Liver (tissue), 9 donors: ENCODE data around the gene ATOH8. TPM values are rescaled to one million over a fixed set of nuclear protein-coding genes. Genes with fewer than 3 reads are reported as not detected.
A peak's percentile ranks its signal among the peaks of the same experiment; 100 is the strongest.

ENCODE experiments used
- DNase-seq: peaks from one replicate; pipeline ENCODE4 v3.0.0-alpha.2; 2017; ENCODE audit warnings: low spot score
- H3K27ac ChIP-seq, 2 donors: one replicate each; pipeline ENCODE4 v1.7.0; 2013; ENCODE audit warnings: inconsistent platforms in 2 of 2, low read length in 2 of 2, control low read depth in 1 of 2, low read depth in 1 of 2, mild to moderate bottlenecking in 1 of 2
- H3K27me3 ChIP-seq, 4 donors: one replicate each; pipeline versions ENCODE4 v1.6.1 to v1.7.0; 2013; ENCODE audit warnings: low read length in 3 of 4, inconsistent platforms in 1 of 4, mild to moderate bottlenecking in 1 of 4, moderate library complexity in 1 of 4; ENCODE audit not compliant: control insufficient read depth in 4 of 4, insufficient read depth in 4 of 4
- H3K36me3 ChIP-seq, 4 donors: one replicate each; pipeline versions ENCODE4 v1.6.1 to v1.7.0; 2013; ENCODE audit warnings: low read length in 3 of 4, mild to moderate bottlenecking in 3 of 4, low read depth in 1 of 4, moderate library complexity in 1 of 4; ENCODE audit not compliant: control insufficient read depth in 4 of 4, insufficient read depth in 3 of 4
- H3K4me1 ChIP-seq, 4 donors: one replicate each; pipeline versions ENCODE4 v1.6.1 to v1.7.0; 2013; ENCODE audit warnings: low read length in 3 of 4, mild to moderate bottlenecking in 3 of 4, moderate library complexity in 1 of 4; ENCODE audit not compliant: control insufficient read depth in 4 of 4, insufficient read depth in 4 of 4
- H3K4me3 ChIP-seq, 3 donors: one replicate each; pipeline versions ENCODE4 v1.6.1 to v1.7.0; 2013; ENCODE audit warnings: low read length in 3 of 3, control low read depth in 1 of 3, low read depth in 1 of 3, mild to moderate bottlenecking in 1 of 3
- H3K9ac ChIP-seq, 2 donors: one replicate each; pipeline ENCODE4 v1.7.0; 2013; ENCODE audit warnings: low read length in 2 of 2, mild to moderate bottlenecking in 2 of 2, moderate library complexity in 2 of 2, control low read depth in 1 of 2, low read depth in 1 of 2
- H3K9me3 ChIP-seq, 4 donors: one replicate each; pipeline versions ENCODE4 v1.6.1 to v1.7.0; 2013; ENCODE audit warnings: low read length in 3 of 4; ENCODE audit not compliant: control insufficient read depth in 4 of 4
- EGR1 ChIP-seq, 2 donors: IDR thresholded peaks; 2 replicates each; pipeline ENCODE4 v1.6.1; 2016 to 2018; ENCODE audit warnings: antibody characterized with exemption in 2 of 2, low read depth in 2 of 2
- FOXA1 ChIP-seq: IDR thresholded peaks from 2 replicates; pipeline ENCODE4 v1.6.1; 2016; ENCODE audit warnings: antibody characterized with exemption
- FOXA2 ChIP-seq: IDR thresholded peaks from 2 replicates; pipeline ENCODE4 v1.6.1; 2016; ENCODE audit warnings: antibody characterized with exemption
- GABPA ChIP-seq, 2 donors: IDR thresholded peaks in 1 of 2; conservative IDR thresholded peaks in 1 of 2; 2 replicates each; pipeline ENCODE4 v1.6.1; 2016; ENCODE audit warnings: antibody characterized with exemption in 2 of 2, mild to moderate bottlenecking in 1 of 2, moderate library complexity in 1 of 2
- HNF4A ChIP-seq, 2 donors: conservative IDR thresholded peaks; 2 replicates each; pipeline ENCODE4 v1.6.1; 2016; ENCODE audit warnings: antibody characterized with exemption in 2 of 2, mild to moderate bottlenecking in 2 of 2
- HNF4G ChIP-seq: IDR thresholded peaks from 2 replicates; pipeline ENCODE4 v1.6.1; 2016; ENCODE audit warnings: antibody characterized with exemption
- JUND ChIP-seq, 2 donors: IDR thresholded peaks; 2 replicates each; pipeline ENCODE4 v1.6.1; 2016; ENCODE audit warnings: antibody characterized with exemption in 2 of 2
- NR2F2 ChIP-seq: IDR thresholded peaks from 2 replicates; pipeline ENCODE4 v1.6.1; 2016; ENCODE audit warnings: antibody characterized with exemption
- RAD21 ChIP-seq, 2 donors: IDR thresholded peaks; 2 replicates each; pipeline ENCODE4 v1.6.1; 2016; ENCODE audit warnings: antibody characterized with exemption in 2 of 2, mild to moderate bottlenecking in 2 of 2
- RXRA ChIP-seq, 2 donors: IDR thresholded peaks; 2 replicates each; pipeline ENCODE4 v1.6.1; 2017 to 2018; ENCODE audit warnings: antibody characterized with exemption in 2 of 2, mild to moderate bottlenecking in 1 of 2
- SP1 ChIP-seq: IDR thresholded peaks from 2 replicates; pipeline ENCODE4 v1.6.1; 2018; ENCODE audit warnings: antibody characterized with exemption, mild to moderate bottlenecking
- TAF1 ChIP-seq: conservative IDR thresholded peaks from 2 replicates; pipeline ENCODE4 v1.6.1; 2016; ENCODE audit warnings: antibody characterized with exemption, mild to moderate bottlenecking
- YY1 ChIP-seq: IDR thresholded peaks from 2 replicates; pipeline ENCODE4 v1.6.1; 2016; ENCODE audit warnings: antibody characterized with exemption, mild to moderate bottlenecking
- WGBS: extraction: QIAGEN DNeasy Blood & Tissue Kit; methylation state at CpG from one replicate; pipeline ENCODE4 v1.1.7; 2013; 5-methylcytosine and 5-hydroxymethylcytosine counted together
- polyA plus RNA-seq, 2 donors: library from polyadenylated mRNA; stranded (reverse) in 1 of 2; unstranded in 1 of 2; fragments of 200-250 nt in 1 of 2; fragments of >200 nt in 1 of 2; fragmentation: Nextera tagmentation in 1 of 2; extraction: Ambion mirVana in 1 of 2; gene quantifications; one replicate each; pipeline versions ENCODE4 v1.2.1 to v1.2.3, GENCODE V29; 2013 to 2015
- total RNA-seq, 2 donors: library from RNA; depleted of rRNA; stranded (reverse); fragments of >200 nt; gene quantifications; one replicate each; pipeline ENCODE4 v1.2.3, GENCODE V29; 2014
- TF ChIP-seq, protein P1 (sequence below): IDR thresholded peaks from 2 replicates; pipeline ENCODE4 v1.6.1; 2016; ENCODE audit warnings: antibody characterized with exemption
- TF ChIP-seq, protein P2 (sequence below): fragments of 150-350 bp; IDR thresholded peaks from 2 replicates; pipeline ENCODE4 v1.5.1; 2017; ENCODE audit warnings: improper control_type of control experiment, low read depth, low read length; ENCODE audit not compliant: missing input control
- TF ChIP-seq, protein P3 (sequence below): IDR thresholded peaks from 2 replicates; pipeline ENCODE4 v1.6.1; 2016; ENCODE audit warnings: antibody characterized with exemption, mild to moderate bottlenecking
- TF ChIP-seq, protein P4 (sequence below): IDR thresholded peaks from 2 replicates; pipeline ENCODE4 v1.6.1; 2016; ENCODE audit warnings: antibody characterized with exemption
- TF ChIP-seq, protein P5 (sequence below): IDR thresholded peaks from 2 replicates; pipeline ENCODE4 v1.6.1; 2016; ENCODE audit warnings: antibody characterized with exemption
- donor health status: healthy.
- donor health status: healthy.
- donor health status: healthy.
- donor health status: healthy.
- donor health status: healthy.

ATOH8 gene
- total and polyA plus RNA-seq, 4 donors: 0.33 to 37.7 (median 26.8) TPM

DNA sequence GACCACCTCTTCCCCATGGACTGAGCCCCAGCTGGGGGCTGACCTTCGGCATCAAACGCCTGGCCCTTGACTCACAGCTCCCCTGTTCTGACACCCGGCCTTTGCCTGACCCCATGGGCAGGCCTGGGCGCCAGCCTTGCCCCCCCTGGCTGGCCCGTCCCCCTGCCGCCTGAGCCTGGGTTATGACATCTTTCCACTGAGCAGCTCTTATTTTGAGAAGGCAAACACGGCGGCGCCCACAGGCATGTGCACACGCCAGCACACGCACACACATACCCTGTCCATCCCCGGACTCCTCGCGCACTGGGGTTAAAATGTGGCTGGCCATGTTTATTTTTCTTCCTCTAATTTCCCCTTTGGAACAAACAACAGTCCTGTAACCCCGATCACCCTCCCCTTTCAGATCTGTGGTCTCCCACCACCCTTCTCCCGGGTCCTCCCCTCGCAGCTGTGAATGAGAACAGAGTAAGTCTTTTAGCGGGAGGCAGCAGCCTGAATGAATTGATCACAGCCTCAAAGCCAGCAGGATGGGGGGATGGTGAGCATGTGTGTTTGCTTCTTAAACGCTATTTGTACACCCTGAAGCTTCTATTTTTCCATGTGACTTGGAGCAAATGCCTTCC, 11.8 kb upstream of the ATOH8 start:
- H3K9ac ChIP-seq: peak overlapping the region; percentile 39 to 97
- H3K4me3 ChIP-seq: no peak overlapping the region
- H3K9me3 ChIP-seq: no peaks in the 10 kb centered on the region
- peak overlapping the region; percentile 75 to 88 for H3K27ac ChIP-seq
- WGBS: 17% methylated on average over 19 of the region's 19 CpGs
- TF ChIP-seq YY1: peak; percentile 65
- peak; percentile 90 for TF ChIP-seq NR2F2
- peak; percentile 51 for TF ChIP-seq FOXA2
- no peak for TF ChIP-seq GABPA (IDR thresholded peaks at IDR 0.05 in 1 of 2, conservative IDR thresholded peaks at IDR 0.05 in 1 of 2)
- TF ChIP-seq, protein P1, sequence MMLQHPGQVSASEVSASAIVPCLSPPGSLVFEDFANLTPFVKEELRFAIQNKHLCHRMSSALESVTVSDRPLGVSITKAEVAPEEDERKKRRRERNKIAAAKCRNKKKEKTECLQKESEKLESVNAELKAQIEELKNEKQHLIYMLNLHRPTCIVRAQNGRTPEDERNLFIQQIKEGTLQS: no peak
- TF ChIP-seq SP1: peak; percentile 87
- peak; percentile 93 to 96 for TF ChIP-seq RXRA (IDR thresholded peaks at IDR 0.05)
- TF ChIP-seq TAF1: no peak
- TF ChIP-seq EGR1 (IDR thresholded peaks at IDR 0.05; ENCODE audit: low read depth in 2 of 2): peak in 1 of 2 donors; percentile 68
- TF ChIP-seq, protein P2, sequence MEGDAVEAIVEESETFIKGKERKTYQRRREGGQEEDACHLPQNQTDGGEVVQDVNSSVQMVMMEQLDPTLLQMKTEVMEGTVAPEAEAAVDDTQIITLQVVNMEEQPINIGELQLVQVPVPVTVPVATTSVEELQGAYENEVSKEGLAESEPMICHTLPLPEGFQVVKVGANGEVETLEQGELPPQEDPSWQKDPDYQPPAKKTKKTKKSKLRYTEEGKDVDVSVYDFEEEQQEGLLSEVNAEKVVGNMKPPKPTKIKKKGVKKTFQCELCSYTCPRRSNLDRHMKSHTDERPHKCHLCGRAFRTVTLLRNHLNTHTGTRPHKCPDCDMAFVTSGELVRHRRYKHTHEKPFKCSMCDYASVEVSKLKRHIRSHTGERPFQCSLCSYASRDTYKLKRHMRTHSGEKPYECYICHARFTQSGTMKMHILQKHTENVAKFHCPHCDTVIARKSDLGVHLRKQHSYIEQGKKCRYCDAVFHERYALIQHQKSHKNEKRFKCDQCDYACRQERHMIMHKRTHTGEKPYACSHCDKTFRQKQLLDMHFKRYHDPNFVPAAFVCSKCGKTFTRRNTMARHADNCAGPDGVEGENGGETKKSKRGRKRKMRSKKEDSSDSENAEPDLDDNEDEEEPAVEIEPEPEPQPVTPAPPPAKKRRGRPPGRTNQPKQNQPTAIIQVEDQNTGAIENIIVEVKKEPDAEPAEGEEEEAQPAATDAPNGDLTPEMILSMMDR: no peak
- TF ChIP-seq HNF4A (conservative IDR thresholded peaks at IDR 0.05): peak; percentile 73 to 83
- TF ChIP-seq, protein P3, sequence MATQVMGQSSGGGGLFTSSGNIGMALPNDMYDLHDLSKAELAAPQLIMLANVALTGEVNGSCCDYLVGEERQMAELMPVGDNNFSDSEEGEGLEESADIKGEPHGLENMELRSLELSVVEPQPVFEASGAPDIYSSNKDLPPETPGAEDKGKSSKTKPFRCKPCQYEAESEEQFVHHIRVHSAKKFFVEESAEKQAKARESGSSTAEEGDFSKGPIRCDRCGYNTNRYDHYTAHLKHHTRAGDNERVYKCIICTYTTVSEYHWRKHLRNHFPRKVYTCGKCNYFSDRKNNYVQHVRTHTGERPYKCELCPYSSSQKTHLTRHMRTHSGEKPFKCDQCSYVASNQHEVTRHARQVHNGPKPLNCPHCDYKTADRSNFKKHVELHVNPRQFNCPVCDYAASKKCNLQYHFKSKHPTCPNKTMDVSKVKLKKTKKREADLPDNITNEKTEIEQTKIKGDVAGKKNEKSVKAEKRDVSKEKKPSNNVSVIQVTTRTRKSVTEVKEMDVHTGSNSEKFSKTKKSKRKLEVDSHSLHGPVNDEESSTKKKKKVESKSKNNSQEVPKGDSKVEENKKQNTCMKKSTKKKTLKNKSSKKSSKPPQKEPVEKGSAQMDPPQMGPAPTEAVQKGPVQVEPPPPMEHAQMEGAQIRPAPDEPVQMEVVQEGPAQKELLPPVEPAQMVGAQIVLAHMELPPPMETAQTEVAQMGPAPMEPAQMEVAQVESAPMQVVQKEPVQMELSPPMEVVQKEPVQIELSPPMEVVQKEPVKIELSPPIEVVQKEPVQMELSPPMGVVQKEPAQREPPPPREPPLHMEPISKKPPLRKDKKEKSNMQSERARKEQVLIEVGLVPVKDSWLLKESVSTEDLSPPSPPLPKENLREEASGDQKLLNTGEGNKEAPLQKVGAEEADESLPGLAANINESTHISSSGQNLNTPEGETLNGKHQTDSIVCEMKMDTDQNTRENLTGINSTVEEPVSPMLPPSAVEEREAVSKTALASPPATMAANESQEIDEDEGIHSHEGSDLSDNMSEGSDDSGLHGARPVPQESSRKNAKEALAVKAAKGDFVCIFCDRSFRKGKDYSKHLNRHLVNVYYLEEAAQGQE: peak; percentile 11
- peak; percentile 57 to 73 for TF ChIP-seq JUND (IDR thresholded peaks at IDR 0.05)
- TF ChIP-seq RAD21 (IDR thresholded peaks at IDR 0.05): no peak
- TF ChIP-seq FOXA1: peak; percentile 22
- TF ChIP-seq, protein P4, sequence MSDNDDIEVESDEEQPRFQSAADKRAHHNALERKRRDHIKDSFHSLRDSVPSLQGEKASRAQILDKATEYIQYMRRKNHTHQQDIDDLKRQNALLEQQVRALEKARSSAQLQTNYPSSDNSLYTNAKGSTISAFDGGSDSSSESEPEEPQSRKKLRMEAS: peak; percentile 63
- TF ChIP-seq HNF4G: no peak
- TF ChIP-seq, protein P5, sequence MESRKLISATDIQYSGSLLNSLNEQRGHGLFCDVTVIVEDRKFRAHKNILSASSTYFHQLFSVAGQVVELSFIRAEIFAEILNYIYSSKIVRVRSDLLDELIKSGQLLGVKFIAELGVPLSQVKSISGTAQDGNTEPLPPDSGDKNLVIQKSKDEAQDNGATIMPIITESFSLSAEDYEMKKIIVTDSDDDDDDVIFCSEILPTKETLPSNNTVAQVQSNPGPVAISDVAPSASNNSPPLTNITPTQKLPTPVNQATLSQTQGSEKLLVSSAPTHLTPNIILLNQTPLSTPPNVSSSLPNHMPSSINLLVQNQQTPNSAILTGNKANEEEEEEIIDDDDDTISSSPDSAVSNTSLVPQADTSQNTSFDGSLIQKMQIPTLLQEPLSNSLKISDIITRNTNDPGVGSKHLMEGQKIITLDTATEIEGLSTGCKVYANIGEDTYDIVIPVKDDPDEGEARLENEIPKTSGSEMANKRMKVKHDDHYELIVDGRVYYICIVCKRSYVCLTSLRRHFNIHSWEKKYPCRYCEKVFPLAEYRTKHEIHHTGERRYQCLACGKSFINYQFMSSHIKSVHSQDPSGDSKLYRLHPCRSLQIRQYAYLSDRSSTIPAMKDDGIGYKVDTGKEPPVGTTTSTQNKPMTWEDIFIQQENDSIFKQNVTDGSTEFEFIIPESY: no peak
- H3K27me3 ChIP-seq: no peaks in the 10 kb centered on the region
- no peaks in the 10 kb centered on the region for H3K36me3 ChIP-seq
- DNase-seq: no peak
- H3K4me1 ChIP-seq: peaks cover 20 to 44% (median 35%) of the 10 kb centered on the region in 4 donors
